ENCODE data around the gene IFFO2.

Gene IFFO2

GRCh38 chr1:18937539-18937938 lies 18.9 kb downstream of the IFFO2 start:
- no peak overlapping the region for H3K4me3 ChIP-seq (ENCODE audit: low read length)
- DNase-seq (ENCODE audit: low read depth) = no peak
- no peak for TF ChIP-seq CTCF (IDR thresholded peaks at IDR 0.05; ENCODE audit: insufficient read depth, low read depth, low read length, missing control alignments)

- no peak for TF ChIP-seq CTCF (IDR thresholded peaks at IDR 0.05; ENCODE audit: insufficient read depth, low read depth, low read length, missing control alignments)
- H3K4me3 ChIP-seq (ENCODE audit: low read length) = no peak overlapping the region
- peak; percentile 95 for DNase-seq (ENCODE audit: low read depth)
These were observed 19.5 kb downstream of the IFFO2 start for GRCh38 chr1:18936814-18937481.

- H3K4me3 ChIP-seq (ENCODE audit: low read length) = no peak overlapping the region
- no peak for TF ChIP-seq CTCF (IDR thresholded peaks at IDR 0.05; ENCODE audit: insufficient read depth, low read depth, low read length, missing control alignments)
- DNase-seq (ENCODE audit: low read depth) = no peak
These were observed 20.0 kb downstream of the IFFO2 start for GRCh38 chr1:18936471-18936813.

GRCh38 chr1:18934205-18935000 lies 22.1 kb downstream of the IFFO2 start:
- DNase-seq (ENCODE audit: low read depth) = no peak
- TF ChIP-seq CTCF (IDR thresholded peaks at IDR 0.05; ENCODE audit: insufficient read depth, low read depth, low read length, missing control alignments) = no peak
- no peak overlapping the region for H3K4me3 ChIP-seq (ENCODE audit: low read length)

GRCh38 chr1:18932879-18933278 lies 23.6 kb downstream of the IFFO2 start:
- DNase-seq (ENCODE audit: low read depth) = no peak
- no peak overlapping the region for H3K4me3 ChIP-seq (ENCODE audit: low read length)
- no peak for TF ChIP-seq CTCF (IDR thresholded peaks at IDR 0.05; ENCODE audit: insufficient read depth, low read depth, low read length, missing control alignments)

GRCh38 chr1:18932387-18932786 lies 24.1 kb downstream of the IFFO2 start:
- peak; percentile 89 for DNase-seq (ENCODE audit: low read depth)
- TF ChIP-seq CTCF (IDR thresholded peaks at IDR 0.05; ENCODE audit: insufficient read depth, low read depth, low read length, missing control alignments) = no peak
- H3K4me3 ChIP-seq (ENCODE audit: low read length) = no peak overlapping the region
